Putamen (tissue), 1 donor: Measurements from ENCODE around the gene ILDR2.

Experiments
- DNase-seq: peaks from one replicate; pipeline ENCODE4 v3.0.0-alpha.2; 2016; ENCODE audit warnings: low spot score

Gene ILDR2, protein sequence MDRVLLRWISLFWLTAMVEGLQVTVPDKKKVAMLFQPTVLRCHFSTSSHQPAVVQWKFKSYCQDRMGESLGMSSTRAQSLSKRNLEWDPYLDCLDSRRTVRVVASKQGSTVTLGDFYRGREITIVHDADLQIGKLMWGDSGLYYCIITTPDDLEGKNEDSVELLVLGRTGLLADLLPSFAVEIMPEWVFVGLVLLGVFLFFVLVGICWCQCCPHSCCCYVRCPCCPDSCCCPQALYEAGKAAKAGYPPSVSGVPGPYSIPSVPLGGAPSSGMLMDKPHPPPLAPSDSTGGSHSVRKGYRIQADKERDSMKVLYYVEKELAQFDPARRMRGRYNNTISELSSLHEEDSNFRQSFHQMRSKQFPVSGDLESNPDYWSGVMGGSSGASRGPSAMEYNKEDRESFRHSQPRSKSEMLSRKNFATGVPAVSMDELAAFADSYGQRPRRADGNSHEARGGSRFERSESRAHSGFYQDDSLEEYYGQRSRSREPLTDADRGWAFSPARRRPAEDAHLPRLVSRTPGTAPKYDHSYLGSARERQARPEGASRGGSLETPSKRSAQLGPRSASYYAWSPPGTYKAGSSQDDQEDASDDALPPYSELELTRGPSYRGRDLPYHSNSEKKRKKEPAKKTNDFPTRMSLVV

DNA sequence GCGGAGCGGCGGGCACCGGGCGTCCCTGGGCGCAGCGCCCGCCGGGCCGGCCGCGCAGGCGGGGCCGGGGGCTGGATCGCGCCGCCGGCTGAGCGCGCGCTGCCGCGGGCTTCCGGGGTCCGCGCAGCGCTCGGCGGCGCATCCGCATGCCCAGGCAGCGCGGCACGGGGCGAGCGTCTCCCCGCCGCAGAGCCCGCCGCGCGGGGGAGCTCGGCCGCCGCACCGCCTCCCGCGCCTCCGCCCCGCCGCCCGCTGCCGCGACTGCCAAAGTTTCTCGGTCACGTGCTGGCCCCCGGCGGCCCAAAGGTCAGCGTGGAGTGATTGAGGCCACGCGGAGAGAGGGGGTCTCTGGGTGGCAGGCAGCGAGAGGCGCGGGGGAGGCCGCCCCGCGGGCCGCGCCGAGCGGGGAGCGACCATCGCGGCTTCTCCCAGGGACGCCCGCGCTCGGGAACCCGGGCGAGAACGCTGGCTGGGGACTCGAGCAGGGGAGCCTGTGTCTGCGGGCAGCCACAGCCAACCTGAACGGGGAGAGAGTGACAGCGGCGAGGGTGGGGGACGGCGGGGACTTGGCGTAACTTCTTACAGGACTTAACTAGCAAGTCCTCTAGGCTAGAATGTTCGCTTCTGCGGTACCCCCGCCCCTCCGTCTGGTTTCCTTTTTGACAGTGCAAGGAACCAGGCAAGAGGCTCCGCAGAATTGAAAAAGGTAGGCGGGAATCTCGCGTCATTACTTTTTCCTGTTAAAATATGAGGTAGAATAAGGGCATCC, at the start of gene ILDR2:
Gene ILDR2 (minus strand): TSS at position 180 of the 769 bp plus-strand sequence. CDS start 272 bp downstream, outside the sequence.
- peak; percentile 57 for DNase-seq

DNA sequence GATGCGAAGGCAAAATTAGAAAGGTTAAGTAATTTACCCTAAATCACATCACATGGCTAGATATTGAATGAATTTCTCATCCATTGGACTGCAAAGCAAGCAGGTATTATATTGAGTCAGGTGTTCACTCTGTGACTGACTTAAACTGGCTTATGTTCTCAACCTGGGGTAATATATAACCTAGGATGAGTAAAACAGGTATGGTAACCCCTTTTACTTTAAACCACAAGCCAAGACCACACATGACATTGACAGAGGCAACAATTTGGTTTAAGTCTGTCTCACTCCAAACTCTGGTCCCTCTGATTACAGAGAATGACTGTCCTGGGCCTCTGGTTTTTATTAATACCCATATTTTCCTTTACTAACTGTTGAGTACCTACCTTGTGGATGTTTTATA, 47.0 kb upstream of the ILDR2 start:
- no peak for DNase-seq

DNA sequence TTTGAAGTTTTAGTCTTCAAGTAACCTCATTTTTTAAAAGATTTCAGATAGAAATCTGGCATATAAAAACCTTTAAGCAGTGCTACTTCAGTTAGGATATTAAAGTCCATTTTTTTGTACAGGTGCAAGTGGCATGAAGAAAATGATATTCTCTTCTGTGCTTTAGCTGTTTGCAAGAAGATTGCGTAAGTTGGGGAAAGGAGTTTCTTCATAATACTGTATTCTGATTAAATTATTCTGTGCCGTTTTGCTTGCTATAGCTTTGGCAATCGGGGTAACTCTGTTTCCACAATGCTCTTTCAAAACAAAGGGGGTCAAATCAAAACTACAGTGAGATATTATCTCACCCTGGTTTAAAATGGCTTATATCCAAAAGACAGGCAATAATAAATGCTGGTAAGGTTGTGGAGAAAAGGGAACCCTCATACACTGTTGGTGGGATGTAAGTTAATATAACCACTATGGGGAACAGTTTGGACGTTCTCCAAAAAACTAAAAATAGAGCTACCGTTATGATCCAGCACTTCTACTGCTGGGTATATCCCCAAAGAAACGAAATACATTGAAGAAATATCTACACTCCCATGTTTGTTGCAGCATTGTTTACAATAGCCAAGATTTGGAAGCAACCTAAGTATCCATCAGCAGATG, 40.9 kb upstream of the ILDR2 start:
- DNase-seq: no peak

DNA sequence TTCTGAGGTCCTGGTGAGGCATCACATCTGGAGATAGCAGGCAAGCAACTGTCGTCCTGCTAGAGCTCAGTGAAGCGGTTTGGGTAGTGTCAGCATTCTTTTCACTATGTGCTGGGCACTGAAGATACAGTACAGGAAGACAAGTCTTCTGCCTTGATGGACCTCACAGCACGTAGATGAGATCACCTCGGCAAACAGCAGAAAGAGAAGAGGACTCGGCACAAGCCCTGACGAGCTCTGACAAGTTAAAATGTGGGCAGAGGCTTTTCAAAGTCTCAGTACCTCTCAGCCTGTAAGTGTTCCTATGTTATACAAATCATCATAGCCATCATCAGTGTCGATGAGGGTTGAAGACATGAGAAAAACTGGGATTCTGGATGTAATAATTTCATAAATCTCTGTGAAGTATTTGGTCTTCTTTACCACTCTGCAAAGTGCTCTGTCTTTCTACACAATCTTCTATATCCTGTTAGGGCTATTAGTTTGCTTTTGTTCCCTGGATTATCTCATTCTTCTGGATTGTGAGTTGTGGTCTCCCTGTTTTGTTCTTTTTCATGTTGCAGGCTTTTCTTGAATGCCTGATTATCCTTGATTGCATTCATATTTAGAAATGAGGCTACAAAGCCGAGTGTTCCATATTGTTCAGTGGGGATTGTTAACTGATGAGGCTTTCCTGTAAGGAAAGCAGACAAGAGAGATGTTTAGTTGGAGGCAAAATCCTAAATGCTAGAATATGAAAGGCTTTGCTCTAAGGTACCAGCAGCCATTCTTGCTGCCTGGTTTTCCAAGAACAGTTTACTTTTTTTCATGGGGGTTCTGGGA, 38.0 kb upstream of the ILDR2 start:
- DNase-seq: no peak

DNA sequence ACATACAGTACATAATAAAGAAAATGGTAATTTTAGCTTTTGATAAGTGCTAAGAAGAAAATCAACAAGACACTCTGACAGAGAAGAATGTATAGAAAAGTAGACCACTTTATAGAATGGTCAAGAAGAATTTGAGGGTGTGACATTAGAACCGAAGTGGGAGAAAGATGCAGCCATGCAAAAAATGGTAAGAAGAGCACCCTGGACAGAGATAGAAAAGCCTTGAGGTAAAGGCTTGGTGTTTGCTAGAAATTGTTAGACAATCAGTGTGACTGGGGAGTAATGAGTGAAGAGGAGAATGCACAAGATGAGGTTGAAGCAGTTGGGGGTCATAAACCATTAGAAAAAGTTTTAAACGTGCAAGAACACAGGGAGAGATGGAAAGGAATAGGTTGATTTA, 37.2 kb upstream of the ILDR2 start:
- DNase-seq: no peak

DNA sequence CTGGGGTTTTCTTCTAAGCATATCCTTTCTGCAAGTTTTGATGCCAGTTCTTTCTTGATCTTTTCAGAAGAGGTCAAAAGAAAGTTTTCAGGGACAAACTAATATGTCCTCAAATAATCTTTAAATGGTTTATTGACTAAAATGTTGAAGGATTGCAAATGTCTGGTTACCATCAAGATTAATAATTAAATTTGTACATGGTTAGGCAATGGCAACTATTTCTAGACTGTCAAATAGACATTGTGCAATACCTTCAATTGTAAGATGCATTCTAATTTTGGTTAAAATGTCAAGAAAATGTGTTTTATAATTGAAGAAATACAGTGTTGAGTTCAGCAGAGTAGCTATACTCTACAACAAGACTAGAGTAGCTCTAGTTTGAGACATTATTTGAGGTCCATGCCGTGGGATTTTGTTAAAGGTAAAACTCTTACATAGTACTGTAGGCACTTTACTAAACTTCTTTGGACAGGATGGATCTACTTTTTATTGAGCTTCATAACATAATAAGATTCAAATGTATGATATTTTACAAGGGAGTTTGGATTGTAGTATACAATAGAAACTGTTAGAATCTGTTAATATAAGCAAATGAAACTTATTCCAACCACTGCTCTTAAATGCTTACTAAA, 36.3 kb upstream of the ILDR2 start:
- no peak for DNase-seq

DNA sequence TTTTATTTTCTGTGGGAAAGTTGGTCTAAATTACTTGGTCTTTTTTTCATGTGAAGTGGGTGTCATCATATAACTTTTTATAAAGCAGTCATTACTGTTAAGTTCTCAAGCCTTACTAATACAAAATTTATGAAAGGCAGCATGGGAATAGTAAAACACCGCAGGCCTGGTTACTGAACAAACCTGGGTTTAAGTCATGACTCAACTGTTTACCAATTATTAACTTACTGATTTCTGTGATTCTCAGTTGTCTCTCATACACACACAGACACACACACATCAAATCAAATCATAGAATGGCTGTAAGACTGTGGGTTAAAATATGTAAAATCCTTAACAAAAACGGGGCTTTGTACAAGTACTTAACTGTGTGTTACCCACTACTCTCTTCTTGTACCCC, 28.4 kb upstream of the ILDR2 start:
- no peak for DNase-seq

DNA sequence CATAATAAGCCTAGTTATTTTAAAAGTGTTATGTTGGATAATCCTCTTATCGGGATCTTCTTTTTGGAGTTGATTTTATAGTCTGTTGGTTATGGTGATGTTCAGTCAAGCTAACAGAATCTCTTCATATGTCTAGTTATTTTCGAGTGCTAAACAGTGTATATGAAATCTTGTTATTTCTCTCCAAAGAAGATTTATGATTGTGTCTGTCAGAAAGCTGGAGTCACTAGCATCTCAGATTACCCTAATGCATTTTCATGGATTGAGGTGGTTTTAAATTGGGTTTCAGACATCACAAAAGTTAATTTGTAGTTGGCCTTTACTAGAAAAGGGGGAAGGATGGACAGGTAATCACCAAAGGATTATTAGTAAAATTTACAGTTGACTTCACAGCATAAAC, 27.0 kb upstream of the ILDR2 start:
- DNase-seq: no peak

DNA sequence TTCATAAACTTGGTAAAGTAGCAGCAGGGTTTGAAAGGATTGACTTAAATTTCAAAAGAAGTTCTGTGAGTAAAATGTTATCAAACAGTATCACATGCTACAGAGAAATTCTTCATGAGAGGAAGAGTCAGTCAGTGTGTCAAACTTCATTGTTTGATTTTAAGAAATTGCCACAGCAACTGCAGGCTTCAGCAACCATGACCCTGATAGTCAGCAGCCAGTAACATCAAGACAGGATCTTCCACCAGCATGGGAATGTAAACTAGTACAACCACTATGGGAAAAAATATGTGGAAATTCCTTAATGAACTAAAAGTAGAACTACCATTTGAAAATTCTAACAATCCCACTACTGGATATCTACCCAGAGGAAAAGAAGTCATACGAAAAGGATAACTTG, 25.2 kb upstream of the ILDR2 start:
- no peak for DNase-seq

DNA sequence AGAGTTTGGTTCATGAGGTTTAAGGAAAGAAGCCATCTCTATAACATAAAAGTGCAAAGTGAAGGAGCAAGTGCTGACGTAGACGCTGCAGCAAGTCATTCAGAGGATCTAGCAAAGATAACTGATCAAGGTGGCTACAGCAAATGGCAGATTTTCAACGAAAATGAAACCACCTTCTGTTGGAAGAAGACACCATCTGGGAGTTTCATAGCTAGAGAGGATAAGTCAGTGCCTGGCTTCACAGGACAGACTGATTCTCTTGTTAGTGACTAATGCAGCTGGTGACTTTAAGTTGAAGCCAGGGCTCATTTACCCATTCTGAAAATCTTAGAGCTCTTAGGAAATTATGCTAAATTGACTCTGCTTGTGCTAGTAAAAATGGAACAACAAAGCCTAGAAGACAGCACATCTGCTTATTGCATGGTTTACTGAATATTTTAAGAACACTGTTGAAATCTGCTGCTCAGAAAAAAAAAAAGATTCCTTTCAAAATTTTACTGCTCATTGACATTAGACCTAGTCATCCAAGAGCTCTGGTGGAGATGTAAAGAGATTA, 24.2 kb upstream of the ILDR2 start:
- DNase-seq: no peak

DNA sequence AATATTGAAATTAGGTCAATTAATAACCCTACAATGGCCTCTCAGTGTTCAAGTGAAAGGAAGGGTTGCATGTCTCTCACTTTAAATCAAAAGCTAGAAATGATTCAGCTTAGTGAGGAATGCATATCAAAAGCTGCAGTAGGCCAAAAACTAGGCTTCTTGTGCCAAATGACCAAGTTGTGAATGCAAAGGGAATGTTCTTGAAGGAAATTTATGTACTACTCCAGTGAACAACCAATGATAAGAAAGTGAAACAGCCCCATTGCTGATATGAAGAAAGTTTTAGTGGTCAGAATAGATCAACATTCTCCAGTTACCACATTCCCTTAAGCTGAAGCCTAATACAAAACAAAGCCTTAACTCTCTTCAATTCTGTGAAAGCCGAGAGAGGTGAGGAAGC, 23.7 kb upstream of the ILDR2 start:
- no peak for DNase-seq

DNA sequence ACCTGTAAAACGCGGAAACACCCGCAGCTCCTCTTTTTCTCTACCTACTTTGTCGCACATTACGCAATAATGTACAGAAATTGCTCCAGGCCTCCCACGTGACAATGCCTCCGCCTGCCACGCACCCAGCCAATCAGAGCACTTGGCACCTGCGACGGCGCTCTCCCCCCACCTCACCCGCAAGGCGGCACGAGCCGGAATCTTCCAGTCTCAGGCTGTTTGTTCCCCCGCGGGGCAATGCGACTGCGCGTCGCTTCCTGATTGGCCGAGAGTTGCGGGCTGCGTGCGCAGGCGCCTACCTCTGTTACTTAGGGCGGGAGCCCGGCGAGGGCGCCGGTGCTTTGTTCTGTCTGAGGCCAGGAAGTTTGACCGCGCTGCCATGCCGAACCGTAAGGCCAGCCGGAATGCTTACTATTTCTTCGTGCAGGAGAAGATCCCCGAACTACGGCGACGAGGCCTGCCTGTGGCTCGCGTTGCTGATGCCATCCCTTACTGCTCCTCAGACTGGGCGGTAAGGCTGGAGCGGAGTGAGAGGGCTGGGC, 13.7 kb upstream of the ILDR2 start, which contains the start of gene MAEL:
Gene MAEL (plus strand): TSS at position 307 of the 542 bp plus-strand sequence. CDS start 73 bp downstream, at position 380.
- DNase-seq: no peak

DNA sequence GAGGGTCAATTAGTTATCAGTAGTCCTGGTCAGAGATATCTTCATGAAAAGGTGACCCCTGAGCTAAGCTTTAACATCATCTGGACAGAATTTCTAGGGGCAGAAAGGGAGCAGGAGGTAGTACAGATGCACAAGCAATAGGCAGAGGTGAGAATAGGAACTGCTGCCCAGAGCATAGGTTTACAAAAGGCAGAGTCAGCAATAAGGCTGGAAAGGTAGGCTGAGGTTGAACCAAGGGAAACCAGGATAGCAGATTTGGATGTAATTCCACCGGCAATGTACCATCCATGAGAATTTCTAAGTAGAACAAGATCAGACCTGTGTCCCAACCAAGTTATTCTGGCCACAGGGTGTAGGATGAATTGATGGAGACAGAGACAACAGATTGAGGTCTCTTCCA, 6.2 kb upstream of the ILDR2 start:
- DNase-seq: no peak

DNA sequence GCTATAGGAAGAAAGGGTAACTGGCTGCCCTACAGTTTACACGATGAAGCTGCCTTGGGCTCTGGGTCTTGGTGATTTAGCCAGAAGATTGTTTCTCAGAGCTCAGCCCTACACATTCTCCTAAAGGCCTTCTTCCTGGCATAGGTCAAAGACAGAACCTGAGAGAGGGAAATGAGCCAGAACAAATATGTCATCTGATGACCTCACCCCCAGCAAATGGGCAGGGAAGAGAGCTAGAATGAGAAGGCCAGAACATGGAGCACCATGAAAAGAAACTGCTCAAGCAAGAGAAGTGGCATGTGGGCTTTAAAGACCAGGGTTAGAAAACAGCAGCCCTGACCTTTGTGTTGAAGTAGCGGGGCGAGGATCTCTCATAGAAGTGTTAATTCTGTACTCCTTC, 5.5 kb upstream of the ILDR2 start:
- DNase-seq: no peak

DNA sequence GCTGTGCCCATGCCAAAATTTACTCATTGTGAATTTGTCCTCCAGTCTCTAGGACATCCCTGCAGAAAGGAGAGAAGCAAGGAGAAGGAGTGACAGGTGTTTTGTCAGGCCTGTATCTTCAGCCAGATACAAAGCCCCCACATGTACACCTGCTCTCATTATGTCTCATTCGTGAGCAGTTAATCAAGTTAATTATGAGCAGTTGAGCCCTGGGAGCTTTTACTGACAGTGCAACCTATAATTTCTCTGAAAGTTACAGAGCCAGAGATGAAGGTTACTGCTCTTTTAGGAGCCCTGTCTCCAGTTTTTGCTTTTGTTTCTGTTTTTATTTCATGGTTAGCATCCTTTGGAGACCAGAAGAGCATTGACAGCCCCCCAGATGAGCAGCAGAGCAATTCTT, 5.0 kb upstream of the ILDR2 start:
- DNase-seq: no peak

DNA sequence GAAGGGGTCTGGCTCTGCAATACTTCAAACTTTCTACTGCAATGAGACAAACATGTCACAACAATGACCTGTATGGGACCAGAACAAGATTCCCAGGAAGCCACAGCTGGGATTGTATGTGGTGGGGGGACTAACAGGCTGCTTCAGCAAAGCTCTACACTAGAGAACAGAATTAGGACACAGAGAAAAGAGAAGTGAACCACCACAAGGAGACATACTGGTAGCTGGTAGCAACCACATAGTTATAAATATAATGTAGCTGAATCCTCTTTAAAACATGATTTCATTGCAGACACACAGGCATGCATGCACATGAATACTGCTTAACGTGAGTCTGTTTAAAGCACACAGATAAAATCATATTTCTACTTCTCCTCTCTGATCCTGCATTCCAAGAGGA, 3.5 kb upstream of the ILDR2 start:
- DNase-seq: no peak

DNA sequence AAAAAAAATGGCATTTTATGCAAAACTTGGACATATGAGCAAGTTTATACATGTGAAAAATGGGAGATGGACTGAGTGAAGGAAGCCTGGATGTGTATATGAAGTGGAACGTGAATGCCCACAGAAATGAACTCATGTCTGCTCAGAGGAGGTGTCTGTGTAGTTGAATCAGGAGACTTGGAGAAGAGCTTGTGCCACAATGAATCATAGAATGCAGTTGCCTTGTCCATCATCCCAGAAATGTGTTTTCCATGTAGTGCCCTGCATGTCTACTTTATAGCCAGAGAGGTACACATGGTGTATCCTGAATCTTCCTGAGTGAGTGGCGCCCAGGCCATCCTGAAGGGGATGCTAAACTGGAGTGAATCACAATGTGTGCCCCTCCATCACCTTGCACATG, 2.6 kb upstream of the ILDR2 start:
- no peak for DNase-seq

DNA sequence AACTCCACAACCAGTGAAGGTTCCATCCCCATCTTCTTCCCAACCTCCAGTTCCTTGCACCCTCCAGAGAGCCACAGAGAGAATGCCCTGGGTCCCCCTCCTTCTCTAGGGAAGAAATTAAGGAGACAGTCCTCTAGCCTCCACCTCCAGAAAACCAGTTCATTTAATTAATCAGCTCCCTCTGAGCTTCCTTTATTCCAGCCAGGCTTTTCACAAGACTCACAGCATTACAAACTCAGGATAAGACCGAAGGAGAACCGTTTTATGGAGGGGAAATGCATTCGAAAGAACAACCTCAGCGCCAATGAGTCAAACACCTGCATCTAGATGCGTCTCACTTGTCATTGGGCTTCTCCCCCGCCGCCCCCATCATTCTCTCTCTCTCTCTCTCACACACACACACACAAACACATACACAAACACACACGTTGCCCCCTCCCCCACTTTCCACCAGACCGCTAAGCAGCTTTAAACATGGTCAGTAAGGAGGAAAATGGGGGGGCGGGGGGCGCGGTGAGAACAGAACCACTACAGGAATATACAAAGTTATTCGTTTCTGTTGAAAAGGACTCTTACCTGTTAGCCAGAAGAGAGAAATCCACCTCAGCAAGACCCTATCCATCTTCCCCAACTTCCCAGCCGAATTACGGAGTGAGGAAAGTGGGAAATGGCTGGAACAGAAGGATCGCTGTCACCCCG, 544 bp downstream of the ILDR2 start:
- no peak for DNase-seq

DNA sequence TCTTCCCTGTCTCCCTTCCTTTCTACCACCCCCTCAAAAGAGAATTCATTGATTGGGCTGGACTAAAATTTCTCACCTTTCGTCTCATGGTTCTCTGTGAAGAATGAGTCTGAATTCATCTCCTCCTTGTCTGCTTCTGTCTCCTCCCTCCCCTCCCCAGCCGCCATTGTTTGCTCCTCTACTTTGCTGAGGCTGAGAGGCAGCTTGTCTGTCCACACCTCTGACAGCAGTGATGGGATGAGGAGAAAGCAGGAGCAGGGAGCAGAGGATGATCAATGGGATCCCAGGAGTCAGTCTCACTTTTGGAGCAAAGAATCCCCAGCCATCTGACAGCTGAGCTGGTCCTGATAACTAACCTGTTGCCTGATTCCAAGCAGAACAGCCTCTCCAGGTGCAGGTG, 2.5 kb downstream of the ILDR2 start:
- no peak for DNase-seq

DNA sequence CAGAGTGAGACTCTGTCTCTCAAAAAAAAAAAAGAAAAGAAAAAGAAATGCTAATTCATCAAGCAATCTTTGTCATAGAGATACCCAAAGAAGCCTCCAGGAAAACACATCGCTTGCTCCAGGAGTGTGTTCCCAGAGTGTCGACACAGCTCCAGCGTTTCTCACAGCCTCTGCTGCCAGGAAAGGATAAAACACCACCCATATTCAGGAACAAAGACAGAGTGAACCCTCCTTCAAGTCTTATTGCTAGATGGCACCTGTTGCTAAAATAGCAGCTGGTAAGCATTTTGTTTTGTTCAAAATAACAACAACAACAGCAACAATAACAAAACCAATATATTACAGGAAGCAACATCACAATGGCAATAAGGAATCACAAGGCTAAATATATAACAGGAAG, 3.1 kb downstream of the ILDR2 start:
- DNase-seq: no peak
